Neural cell (in vitro differentiated cells): ENCODE results near the gene TBCEL.

Experiments used
- EP300 ChIP-seq: fragments of 450-650 bp; conservative IDR thresholded peaks from 2 replicates; pipeline ENCODE4 v1.6.1; 2014; ENCODE audit warnings: antibody characterized with exemption, mild to moderate bottlenecking, moderate library complexity; ENCODE audit not compliant: poor library complexity, severe bottlenecking
- EZH2 ChIP-seq: fragments of 200-600, 300-800 bp; shearing (Covaris generic), sonication (generic); IDR thresholded peaks from 2 replicates; pipeline ENCODE4 v1.6.1; 2014; ENCODE audit warnings: antibody characterized with exemption, low read length, borderline replicate concordance, mild to moderate bottlenecking; ENCODE audit not compliant: insufficient read depth, poor library complexity, severe bottlenecking
- TAF1 ChIP-seq: IDR thresholded peaks from 2 replicates; pipeline ENCODE4 v1.6.1; 2012; ENCODE audit warnings: low read depth
- TF ChIP-seq, protein P1 (sequence below): fragments of 450-650 bp; IDR thresholded peaks from 2 replicates; pipeline ENCODE4 v1.5.1; 2014; ENCODE audit warnings: antibody characterized with exemption, mild to moderate bottlenecking, moderate library complexity; ENCODE audit not compliant: poor library complexity, severe bottlenecking

DNA sequence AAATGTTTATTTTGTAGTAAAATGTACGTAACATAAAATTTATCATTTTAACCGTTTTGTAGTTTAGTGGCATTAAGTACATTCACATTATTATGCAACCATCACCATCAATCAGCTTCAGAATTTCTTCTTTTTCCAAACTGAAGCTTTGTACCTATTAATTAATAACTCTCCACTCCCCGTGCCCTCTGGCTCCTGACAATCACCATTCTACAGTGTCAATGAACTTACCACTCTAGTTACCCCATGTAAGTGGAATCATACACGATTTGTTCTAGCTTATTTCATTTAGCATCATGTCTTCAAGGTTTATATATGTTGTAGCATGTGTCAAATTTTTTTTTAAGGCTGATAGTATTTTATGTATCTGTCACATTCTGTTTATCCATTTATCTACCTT, 9.7 kb downstream of the TBCEL start:
- TF ChIP-seq, protein P1, sequence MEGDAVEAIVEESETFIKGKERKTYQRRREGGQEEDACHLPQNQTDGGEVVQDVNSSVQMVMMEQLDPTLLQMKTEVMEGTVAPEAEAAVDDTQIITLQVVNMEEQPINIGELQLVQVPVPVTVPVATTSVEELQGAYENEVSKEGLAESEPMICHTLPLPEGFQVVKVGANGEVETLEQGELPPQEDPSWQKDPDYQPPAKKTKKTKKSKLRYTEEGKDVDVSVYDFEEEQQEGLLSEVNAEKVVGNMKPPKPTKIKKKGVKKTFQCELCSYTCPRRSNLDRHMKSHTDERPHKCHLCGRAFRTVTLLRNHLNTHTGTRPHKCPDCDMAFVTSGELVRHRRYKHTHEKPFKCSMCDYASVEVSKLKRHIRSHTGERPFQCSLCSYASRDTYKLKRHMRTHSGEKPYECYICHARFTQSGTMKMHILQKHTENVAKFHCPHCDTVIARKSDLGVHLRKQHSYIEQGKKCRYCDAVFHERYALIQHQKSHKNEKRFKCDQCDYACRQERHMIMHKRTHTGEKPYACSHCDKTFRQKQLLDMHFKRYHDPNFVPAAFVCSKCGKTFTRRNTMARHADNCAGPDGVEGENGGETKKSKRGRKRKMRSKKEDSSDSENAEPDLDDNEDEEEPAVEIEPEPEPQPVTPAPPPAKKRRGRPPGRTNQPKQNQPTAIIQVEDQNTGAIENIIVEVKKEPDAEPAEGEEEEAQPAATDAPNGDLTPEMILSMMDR = no peak
- no peak for TF ChIP-seq TAF1
- TF ChIP-seq EZH2 = no peak
- TF ChIP-seq EP300 = no peak
